Neuronal stem cell (in vitro differentiated cells): Measurements from ENCODE around the gene SSR3.

Experiments used
- DNase-seq: peaks from one replicate; pipeline ENCODE4 v3.0.0-alpha.2; 2013; ENCODE audit warnings: low spot score
- H2AFZ ChIP-seq: one replicate; pipeline ENCODE4 v1.6.1; 2013; ENCODE audit warnings: mild to moderate bottlenecking, low read length, inconsistent platforms
- H2AK5ac ChIP-seq: 2 replicates; pipeline ENCODE4 v1.6.1; 2013; ENCODE audit warnings: low read depth, mild to moderate bottlenecking, inconsistent platforms, low read length, moderate library complexity, mixed read lengths
- H2BK120ac ChIP-seq: 2 replicates; pipeline ENCODE4 v1.6.1; 2013; ENCODE audit warnings: low read depth, mild to moderate bottlenecking, inconsistent platforms, low read length, moderate library complexity, mixed read lengths
- H2BK12ac ChIP-seq: one replicate; pipeline ENCODE4 v1.6.1; 2013; ENCODE audit warnings: low read length, inconsistent platforms
- H2BK15ac ChIP-seq: 2 replicates; pipeline ENCODE4 v1.6.1; 2013; ENCODE audit warnings: mild to moderate bottlenecking, low read length, inconsistent platforms, mixed read lengths
- H2BK5ac ChIP-seq: one replicate; pipeline ENCODE4 v1.6.1; 2013; ENCODE audit warnings: inconsistent platforms, mild to moderate bottlenecking, low read length, moderate library complexity
- H3K14ac ChIP-seq: one replicate; pipeline ENCODE4 v1.6.1; 2013; ENCODE audit warnings: low read length, inconsistent platforms
- H3K18ac ChIP-seq: 2 replicates; pipeline ENCODE4 v1.6.1; 2013; ENCODE audit warnings: low read length, inconsistent platforms
- H3K23ac ChIP-seq: 2 replicates; pipeline ENCODE4 v1.6.1; 2013; ENCODE audit warnings: low read depth, mild to moderate bottlenecking, mixed read lengths, low read length, inconsistent platforms; ENCODE audit not compliant: poor library complexity
- H3K27ac ChIP-seq: replicated peaks from 3 replicates; pipeline ENCODE4 v1.5.1; 2013; ENCODE audit warnings: low read length, inconsistent platforms
- H3K27me3 ChIP-seq, 3 experiments: 2 replicates each; pipeline ENCODE4 v1.6.1; 2013; ENCODE audit warnings: low read length in 3 of 3, mild to moderate bottlenecking in 2 of 3, inconsistent platforms in 1 of 3, low read depth in 1 of 3, mixed read lengths in 1 of 3, moderate library complexity in 1 of 3; ENCODE audit not compliant: control insufficient read depth in 3 of 3, insufficient read depth in 3 of 3
- H3K36me3 ChIP-seq, 2 donors: replicated peaks in 1 of 2; 2 replicates each; pipeline ENCODE4 v1.6.1; 2013; ENCODE audit warnings: low read length in 2 of 2; ENCODE audit not compliant: control insufficient read depth in 2 of 2, insufficient read depth in 2 of 2
- H3K4ac ChIP-seq: 2 replicates; pipeline ENCODE4 v1.6.1; 2013; ENCODE audit warnings: inconsistent platforms, mild to moderate bottlenecking, low read length, moderate library complexity
- H3K4me1 ChIP-seq, 2 donors: 1 replicate in 1 of 2; 2 replicates in 1 of 2; pipeline ENCODE4 v1.6.1; 2013; ENCODE audit warnings: low read length in 2 of 2, low read depth in 1 of 2; ENCODE audit not compliant: control insufficient read depth in 2 of 2, insufficient read depth in 1 of 2
- H3K4me2 ChIP-seq: one replicate; pipeline ENCODE4 v1.6.1; 2013; ENCODE audit warnings: mild to moderate bottlenecking, low read length, inconsistent platforms; ENCODE audit not compliant: insufficient read depth, poor library complexity, severe bottlenecking
- H3K4me3 ChIP-seq, 2 donors: 2 replicates each; pipeline ENCODE4 v1.5.1; 2013; ENCODE audit warnings: low read length in 2 of 2, mild to moderate bottlenecking in 2 of 2, inconsistent platforms in 1 of 2, moderate library complexity in 1 of 2
- H3K79me1 ChIP-seq: one replicate; pipeline ENCODE4 v1.6.1; 2013; ENCODE audit warnings: low read depth, mild to moderate bottlenecking, inconsistent platforms, low read length, moderate library complexity
- H3K9ac ChIP-seq: one replicate; pipeline ENCODE4 v1.6.1; 2013; ENCODE audit warnings: mild to moderate bottlenecking, low read depth, low read length, inconsistent platforms; ENCODE audit not compliant: poor library complexity
- H3K9me3 ChIP-seq, 2 donors: replicated peaks in 1 of 2; 2 replicates each; pipeline versions ENCODE3 to v1.6.1; 2013; ENCODE audit warnings: low read length in 2 of 2, mild to moderate bottlenecking in 2 of 2, inconsistent platforms in 1 of 2, low read depth in 1 of 2, mixed read lengths in 1 of 2, moderate library complexity in 1 of 2; ENCODE audit not compliant: control insufficient read depth in 2 of 2, insufficient read depth in 1 of 2
- H4K8ac ChIP-seq: one replicate; pipeline ENCODE4 v1.6.1; 2013; ENCODE audit warnings: low read depth, mild to moderate bottlenecking, inconsistent platforms, low read length, moderate library complexity
- H4K91ac ChIP-seq: one replicate; pipeline ENCODE4 v1.6.1; 2013; ENCODE audit warnings: low read length, low read depth, mild to moderate bottlenecking, inconsistent platforms; ENCODE audit not compliant: poor library complexity
- WGBS, 2 donors: extraction: QIAGEN DNeasy Blood & Tissue Kit; methylation state at CpG; one replicate each; pipeline ENCODE4 v1.1.7; 2013; ENCODE audit warnings: missing lambda C conversion rate in 2 of 2, mixed read lengths in 1 of 2; ENCODE audit not compliant: insufficient read length in 2 of 2, insufficient replicate concordance in 1 of 2; ENCODE audit errors: extremely low coverage in 2 of 2; 5-methylcytosine and 5-hydroxymethylcytosine counted together

The SSR3 gene

DNA sequence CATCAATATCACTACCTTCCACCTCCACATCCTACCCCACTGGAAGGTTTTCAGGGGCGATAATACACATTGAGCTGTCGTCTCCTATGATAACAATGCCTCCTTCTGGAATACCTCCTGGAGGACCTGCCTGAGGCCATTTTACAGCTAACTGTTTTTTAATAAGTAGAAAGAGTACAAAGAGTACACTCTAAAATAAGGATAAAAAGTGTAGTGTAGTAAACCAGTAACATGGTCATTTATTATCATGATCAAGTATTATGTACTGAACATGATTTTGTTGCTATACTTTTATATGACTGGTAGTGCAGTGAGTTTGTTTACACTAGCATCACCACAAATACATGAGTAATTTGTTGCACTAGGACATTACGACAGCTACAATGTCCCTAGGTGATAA, 46.6 kb upstream of the SSR3 start:
- H3K4me1 ChIP-seq: peaks cover 8 to 25% of the 10 kb centered on the region in 2 donors
- H2BK120ac ChIP-seq: no peak overlapping the region
- H3K79me1 ChIP-seq: no peaks in the 10 kb centered on the region
- no peak overlapping the region for H2BK5ac ChIP-seq
- H2AFZ ChIP-seq: no peak overlapping the region
- H3K9ac ChIP-seq: no peak overlapping the region
- H2BK12ac ChIP-seq: no peak overlapping the region
- no peak overlapping the region for H2AK5ac ChIP-seq
- no peak overlapping the region for H3K4me3 ChIP-seq
- WGBS, 2 donors: no CpG with 5 or more reads among the region's 3 CpGs
- no peaks in the 10 kb centered on the region for H3K27me3 ChIP-seq
- no peak for DNase-seq
- no peaks in the 10 kb centered on the region for H3K9me3 ChIP-seq
- no peak overlapping the region for H3K4ac ChIP-seq
- H3K4me2 ChIP-seq: no peak overlapping the region
- H3K14ac ChIP-seq: no peak overlapping the region
- no peak overlapping the region for H3K23ac ChIP-seq
- H3K18ac ChIP-seq: no peak overlapping the region
- no peaks in the 10 kb centered on the region for H3K36me3 ChIP-seq
- no peak overlapping the region for H2BK15ac ChIP-seq
- H4K8ac ChIP-seq: no peak overlapping the region
- no peak overlapping the region for H3K27ac ChIP-seq
- no peak overlapping the region for H4K91ac ChIP-seq

DNA sequence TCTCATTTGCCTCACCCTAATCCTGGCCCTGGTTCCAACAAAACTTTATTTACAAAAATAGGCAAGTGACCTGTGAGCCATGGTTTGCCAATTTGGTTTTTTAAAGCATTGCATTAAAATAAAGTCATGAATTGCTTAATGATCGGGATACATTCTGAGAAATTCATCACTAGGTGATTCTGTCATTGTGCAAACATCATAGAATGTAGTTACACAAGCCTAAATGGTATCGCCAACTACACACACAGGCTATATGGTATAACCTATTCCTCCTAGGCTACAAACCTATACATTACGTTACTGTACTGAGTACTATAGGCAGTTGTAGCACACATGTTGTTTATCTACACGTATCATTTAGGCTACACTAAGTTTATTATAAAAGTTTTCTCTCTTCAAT, 45.9 kb upstream of the SSR3 start:
- H3K4ac ChIP-seq: no peak overlapping the region
- no peak overlapping the region for H2BK120ac ChIP-seq
- H3K36me3 ChIP-seq: no peaks in the 10 kb centered on the region
- H2AFZ ChIP-seq: no peak overlapping the region
- H2BK12ac ChIP-seq: no peak overlapping the region
- no CpG with 5 or more reads among the region's 4 CpGs for WGBS, 2 donors
- DNase-seq: no peak
- H3K14ac ChIP-seq: no peak overlapping the region
- H2BK15ac ChIP-seq: no peak overlapping the region
- no peaks in the 10 kb centered on the region for H3K79me1 ChIP-seq
- H3K18ac ChIP-seq: no peak overlapping the region
- no peak overlapping the region for H2BK5ac ChIP-seq
- no peak overlapping the region for H4K91ac ChIP-seq
- H3K9me3 ChIP-seq: no peaks in the 10 kb centered on the region
- no peak overlapping the region for H3K23ac ChIP-seq
- peaks cover 8 to 26% of the 10 kb centered on the region in 2 donors for H3K4me1 ChIP-seq
- no peak overlapping the region for H3K4me2 ChIP-seq
- H3K27ac ChIP-seq: no peak overlapping the region
- no peak overlapping the region for H2AK5ac ChIP-seq
- no peak overlapping the region for H3K4me3 ChIP-seq
- no peak overlapping the region for H4K8ac ChIP-seq
- H3K27me3 ChIP-seq: no peaks in the 10 kb centered on the region
- no peak overlapping the region for H3K9ac ChIP-seq

DNA sequence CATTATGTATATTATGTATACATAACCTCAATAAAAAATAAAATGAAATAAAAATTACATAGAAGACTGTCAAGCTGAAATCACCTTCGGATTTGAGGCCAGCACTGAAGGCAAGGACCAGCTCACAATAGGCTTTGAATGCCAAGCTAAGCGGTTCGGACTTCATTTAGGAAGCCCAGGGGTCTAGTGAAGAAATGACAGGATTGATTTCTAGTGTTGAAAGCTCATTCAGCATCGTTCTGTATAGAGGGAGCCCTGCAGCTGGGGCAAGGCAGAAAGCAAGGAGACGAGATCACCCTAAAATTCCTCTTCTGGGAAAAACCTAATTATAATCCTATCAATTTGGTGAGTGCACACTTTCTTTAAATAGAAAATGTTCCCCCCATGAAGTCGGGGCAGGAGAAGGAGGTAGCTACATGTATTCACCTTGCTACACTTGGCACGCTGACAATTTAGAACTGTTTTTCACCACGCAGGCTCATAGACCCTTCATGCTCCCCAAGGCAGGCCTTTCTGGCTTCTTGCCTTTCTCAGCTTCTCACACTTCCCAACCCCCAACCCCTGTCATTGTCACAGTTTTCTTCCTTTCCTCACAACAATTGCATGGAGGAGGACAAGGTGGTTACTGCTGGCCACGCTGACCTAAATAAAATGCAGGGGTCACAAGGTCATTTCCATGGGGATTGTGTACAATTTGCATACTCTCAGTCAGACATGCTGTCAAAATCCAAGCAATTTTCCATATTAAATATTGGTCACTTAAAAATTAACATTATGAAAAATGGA, 44.4 kb upstream of the SSR3 start:
- no CpG with 5 or more reads among the region's 9 CpGs for WGBS, 2 donors

DNA sequence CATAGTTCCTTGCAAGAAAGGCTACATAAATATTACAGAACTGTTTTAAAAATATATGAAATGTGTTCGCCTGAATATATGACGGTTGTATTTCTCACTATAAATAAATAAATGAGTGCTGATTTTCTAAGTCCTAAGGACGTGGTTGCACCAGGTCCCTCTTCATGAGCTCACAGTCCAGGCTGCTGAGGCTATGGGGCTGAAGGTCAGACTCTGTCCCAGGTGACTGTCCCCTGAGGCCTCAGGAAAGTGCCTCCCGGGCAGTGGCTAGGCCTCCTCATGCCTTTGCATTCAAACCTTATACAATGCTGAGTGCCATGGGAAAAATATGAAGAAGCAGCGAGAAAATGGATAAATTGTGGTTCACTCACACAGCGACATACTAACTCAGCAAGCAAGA, 43.5 kb upstream of the SSR3 start:
- H2BK15ac ChIP-seq: no peak overlapping the region
- no peaks in the 10 kb centered on the region for H3K79me1 ChIP-seq
- H3K9ac ChIP-seq: no peak overlapping the region
- no peak overlapping the region for H4K91ac ChIP-seq
- H3K23ac ChIP-seq: no peak overlapping the region
- H3K4me3 ChIP-seq: no peak overlapping the region
- no peak overlapping the region for H2AFZ ChIP-seq
- no peaks in the 10 kb centered on the region for H3K36me3 ChIP-seq
- H4K8ac ChIP-seq: no peak overlapping the region
- H3K18ac ChIP-seq: no peak overlapping the region
- no peak overlapping the region for H3K4ac ChIP-seq
- no peak overlapping the region for H2BK120ac ChIP-seq
- no peak overlapping the region for H2BK5ac ChIP-seq
- no CpG with 5 or more reads among the region's 6 CpGs for WGBS, 2 donors
- H2BK12ac ChIP-seq: no peak overlapping the region
- peaks cover 10 to 38% of the 10 kb centered on the region in 2 donors for H3K4me1 ChIP-seq
- no peak overlapping the region for H3K4me2 ChIP-seq
- no peaks in the 10 kb centered on the region for H3K27me3 ChIP-seq
- no peak for DNase-seq
- H3K9me3 ChIP-seq: no peaks in the 10 kb centered on the region
- H2AK5ac ChIP-seq: no peak overlapping the region
- no peak overlapping the region for H3K14ac ChIP-seq
- H3K27ac ChIP-seq: no peak overlapping the region

More for the DNA sequence above, 44.4 kb upstream of the SSR3 start:
- Histone ChIP-seq H3K23ac (no peak overlapping the region), H3K27ac (no peak overlapping the region), H3K9me3 (no peaks in the 10 kb centered on the region), H2BK15ac (no peak overlapping the region), H3K18ac (no peak overlapping the region), H4K91ac (no peak overlapping the region), H3K4me2 (no peak overlapping the region), H3K4me1 (peaks cover 8 to 33% of the 10 kb centered on the region in 2 donors), H2AFZ (peak overlapping the region; percentile 74), H3K4me3 (peak overlapping the region in 1 of 2 donors; percentile 10), H2BK120ac (no peak overlapping the region), H2BK12ac (no peak overlapping the region), H3K27me3 (no peaks in the 10 kb centered on the region), H2AK5ac (no peak overlapping the region), H3K9ac (no peak overlapping the region), H4K8ac (no peak overlapping the region), H2BK5ac (no peak overlapping the region), H3K36me3 (no peaks in the 10 kb centered on the region), H3K4ac (no peak overlapping the region), H3K79me1 (no peaks in the 10 kb centered on the region), H3K14ac (no peak overlapping the region)
- no peak for DNase-seq
